Measurements from ENCODE around the gene NEIL3.

Gene NEIL3

GRCh38 chr4:177404986-177405385, 95.3 kb downstream of the NEIL3 start:
- no peaks in the 10 kb centered on the region for H3K36me3 ChIP-seq (ENCODE audit: control insufficient read depth, insufficient read depth, low read length)
- 92 to 97% methylated on average over 4 of the region's 4 CpGs for WGBS, 2 experiments
- no peak overlapping the region for H3K27ac ChIP-seq (ENCODE audit: insufficient read depth, low read depth, low read length, poor library complexity, severe bottlenecking)
- no peaks in the 10 kb centered on the region for H3K27me3 ChIP-seq (ENCODE audit: control insufficient read depth, insufficient read depth, low read length, poor library complexity, severe bottlenecking)
- H3K4me1 ChIP-seq (ENCODE audit: control insufficient read depth, insufficient read depth, low read length) = no peaks in the 10 kb centered on the region
- H3K9me3 ChIP-seq (ENCODE audit: control insufficient read depth, low read length) = no peaks in the 10 kb centered on the region
- no peak overlapping the region for H3K4me3 ChIP-seq (ENCODE audit: insufficient read depth, low read depth, low read length)

GRCh38 chr4:177405508-177405907, 95.8 kb downstream of the NEIL3 start:
- H3K27ac ChIP-seq (ENCODE audit: insufficient read depth, low read depth, low read length, poor library complexity, severe bottlenecking) = no peak overlapping the region
- no peaks in the 10 kb centered on the region for H3K36me3 ChIP-seq (ENCODE audit: control insufficient read depth, insufficient read depth, low read length)
- 90 to 100% methylated on average over 2 of the region's 2 CpGs for WGBS, 2 experiments
- H3K4me3 ChIP-seq (ENCODE audit: insufficient read depth, low read depth, low read length) = no peak overlapping the region
- H3K4me1 ChIP-seq (ENCODE audit: control insufficient read depth, insufficient read depth, low read length) = no peaks in the 10 kb centered on the region
- no peaks in the 10 kb centered on the region for H3K9me3 ChIP-seq (ENCODE audit: control insufficient read depth, low read length)
- no peaks in the 10 kb centered on the region for H3K27me3 ChIP-seq (ENCODE audit: control insufficient read depth, insufficient read depth, low read length, poor library complexity, severe bottlenecking)

- 95 to 96% methylated on average over 25 of the region's 25 CpGs for WGBS, 2 experiments
- no peak overlapping the region for H3K27ac ChIP-seq (ENCODE audit: insufficient read depth, low read depth, low read length, poor library complexity, severe bottlenecking)
- no peaks in the 10 kb centered on the region for H3K27me3 ChIP-seq (ENCODE audit: control insufficient read depth, insufficient read depth, low read length, poor library complexity, severe bottlenecking)
Observed at GRCh38 chr4:177408023-177408422, 98.3 kb downstream of the NEIL3 start.

GRCh38 chr4:177410566-177410965, 100.9 kb downstream of the NEIL3 start:
- Histone ChIP-seq H3K9me3 (ENCODE audit: control insufficient read depth, low read length) (no peaks in the 10 kb centered on the region), H3K4me1 (ENCODE audit: control insufficient read depth, insufficient read depth, low read length) (no peaks in the 10 kb centered on the region), H3K27me3 (ENCODE audit: control insufficient read depth, insufficient read depth, low read length, poor library complexity, severe bottlenecking) (no peaks in the 10 kb centered on the region), H3K36me3 (ENCODE audit: control insufficient read depth, insufficient read depth, low read length) (no peaks in the 10 kb centered on the region), H3K4me3 (ENCODE audit: insufficient read depth, low read depth, low read length) (no peak overlapping the region), H3K27ac (ENCODE audit: insufficient read depth, low read depth, low read length, poor library complexity, severe bottlenecking) (no peak overlapping the region)

More at GRCh38 chr4:177408023-177408422, 98.3 kb downstream of the NEIL3 start:
- H3K9me3 ChIP-seq (ENCODE audit: control insufficient read depth, low read length) = no peaks in the 10 kb centered on the region
- H3K36me3 ChIP-seq (ENCODE audit: control insufficient read depth, insufficient read depth, low read length) = no peaks in the 10 kb centered on the region
- H3K4me3 ChIP-seq (ENCODE audit: insufficient read depth, low read depth, low read length) = no peak overlapping the region
- no peaks in the 10 kb centered on the region for H3K4me1 ChIP-seq (ENCODE audit: control insufficient read depth, insufficient read depth, low read length)

- Histone ChIP-seq H3K9me3 (ENCODE audit: control insufficient read depth, low read length) (no peaks in the 10 kb centered on the region), H3K4me3 (ENCODE audit: insufficient read depth, low read depth, low read length) (no peak overlapping the region), H3K27ac (ENCODE audit: insufficient read depth, low read depth, low read length, poor library complexity, severe bottlenecking) (no peak overlapping the region), H3K36me3 (ENCODE audit: control insufficient read depth, insufficient read depth, low read length) (no peaks in the 10 kb centered on the region), H3K4me1 (ENCODE audit: control insufficient read depth, insufficient read depth, low read length) (no peaks in the 10 kb centered on the region), H3K27me3 (ENCODE audit: control insufficient read depth, insufficient read depth, low read length, poor library complexity, severe bottlenecking) (no peaks in the 10 kb centered on the region)
- WGBS, 2 experiments = 72 to 76% methylated on average over 5 of the region's 5 CpGs
Observed at GRCh38 chr4:177411996-177412395, 102.3 kb downstream of the NEIL3 start.
